HCT116 (cell line): Measurements from ENCODE around the gene MTO1. TPM values are rescaled to one million over a fixed set of nuclear protein-coding genes. Genes with fewer than 3 reads are reported as not detected.

ENCODE experiments used
- ATAC-seq: fragments of 200-7000 bp; cut with Tn5 transposase; 2 replicates; pipeline ENCODE4 v1.9.1; 2020; ENCODE audit warnings: mild to moderate bottlenecking, moderate library complexity
- BruUV-seq: library from RNA; stranded (reverse); fragments of 400-500 nt; replicated peaks from 2 replicates; lab custom pipeline; 2021; lab: Mats Ljungman, UMichigan
- CTCF ChIA-PET: fragments of 300-600 bp; sonication (Branson Sonifier 250); formaldehyde crosslinking; loops from one replicate; lab custom pipeline; 2021; ENCODE audit warnings: antibody characterized with exemption; lab: Charles Lee
- POLR2A ChIA-PET: fragments of 300-600, 350-600 bp; sonication (Branson Sonifier 250); formaldehyde crosslinking; loops from one replicate; lab custom pipeline; 2021; ENCODE audit warnings: antibody characterized with exemption; lab: Charles Lee
- RAD21 ChIA-PET, 2 experiments: fragments of 300-600 bp; sonication (Branson Sonifier 250); formaldehyde crosslinking; loops; one replicate each; lab custom pipeline; 2023; ENCODE audit warnings: low total read pairs in 2 of 2; ENCODE audit not compliant: uncharacterized antibody in 2 of 2, unreplicated experiment in 2 of 2, low non-redundant PET in 1 of 2; lab: Charles Lee
- DNase-seq: peaks from one replicate; pipeline ENCODE4 v3.0.0-alpha.2; 2010; ENCODE audit warnings: low read depth, low spot score
- H2AFZ ChIP-seq: fragments of 200-600 bp; shearing (Covaris generic), sonication (generic); 2 replicates; pipeline ENCODE4 v1.6.1; 2017; ENCODE audit warnings: low read depth, mixed run types, mixed read lengths, antibody characterized with exemption, low read length; ENCODE audit not compliant: poor library complexity, severe bottlenecking
- H3K27ac ChIP-seq: 2 replicates; pipeline ENCODE4 v1.5.1; 2012; ENCODE audit warnings: low read depth, low read length
- H3K27me3 ChIP-seq: fragments of 200-600 bp; sonication (generic); 2 replicates; pipeline ENCODE4 v1.6.1; 2016; ENCODE audit warnings: mixed run types, low read length, mixed read lengths; ENCODE audit not compliant: insufficient read depth
- H3K36me3 ChIP-seq, 2 experiments: fragments of 200-500 bp in 1 of 2; fragments of 200-600 bp in 1 of 2; sonication (Bioruptor generic) in 1 of 2; sonication (generic) in 1 of 2; 2 replicates each; pipeline versions ENCODE4 v1.5.1 to v1.6.1; 2014 to 2016; ENCODE audit warnings: low read length in 2 of 2, inconsistent platforms in 1 of 2, mixed read lengths in 1 of 2, mixed run types in 1 of 2; ENCODE audit not compliant: insufficient read depth in 2 of 2, control insufficient read depth in 1 of 2
- H3K4me1 ChIP-seq, 2 experiments: fragments of 200-600 bp in 1 of 2; sonication (generic) in 1 of 2; 2 replicates each; pipeline versions ENCODE4 v1.5.1 to v1.6.1; 2012 to 2017; ENCODE audit warnings: low read length in 2 of 2, inconsistent platforms in 1 of 2, mild to moderate bottlenecking in 1 of 2, mixed read lengths in 1 of 2, mixed run types in 1 of 2, moderate library complexity in 1 of 2; ENCODE audit not compliant: insufficient read depth in 2 of 2, control insufficient read depth in 1 of 2
- H3K4me2 ChIP-seq: fragments of 200-600 bp; sonication (generic); 2 replicates; pipeline ENCODE4 v1.6.1; 2017; ENCODE audit warnings: mixed run types, low read length, mixed read lengths
- H3K4me3 ChIP-seq, 2 experiments: fragments of 200-600 bp in 1 of 2; sonication (generic) in 1 of 2; replicated peaks in 1 of 2; 2 replicates each; pipeline ENCODE4 v1.5.1; 2011 to 2016; ENCODE audit warnings: low read length in 2 of 2, control low read depth in 1 of 2, low read depth in 1 of 2, mild to moderate bottlenecking in 1 of 2, mixed read lengths in 1 of 2, mixed run types in 1 of 2
- H3K79me2 ChIP-seq: fragments of 200-600 bp; sonication (generic); 2 replicates; pipeline ENCODE4 v1.6.1; 2017; ENCODE audit warnings: mild to moderate bottlenecking, mixed run types, low read length, moderate library complexity, mixed read lengths; ENCODE audit not compliant: insufficient read depth
- H3K9ac ChIP-seq: fragments of 200-600 bp; sonication (generic); 2 replicates; pipeline ENCODE4 v1.6.1; 2016; ENCODE audit warnings: low read length, mixed read lengths
- H3K9me2 ChIP-seq: fragments of 200-600 bp; sonication (generic), shearing (Covaris generic); 2 replicates; pipeline ENCODE4 v1.6.1; 2017; ENCODE audit warnings: mixed run types, mild to moderate bottlenecking, moderate library complexity; ENCODE audit not compliant: insufficient read depth
- H3K9me3 ChIP-seq, 2 experiments: fragments of 200-500 bp in 1 of 2; fragments of 200-600 bp in 1 of 2; sonication (Bioruptor generic) in 1 of 2; sonication (generic) in 1 of 2; 2 replicates each; pipeline ENCODE4 v1.6.1; 2014 to 2017; ENCODE audit warnings: low read length in 2 of 2, mixed read lengths in 2 of 2, inconsistent platforms in 1 of 2, low read depth in 1 of 2, mild to moderate bottlenecking in 1 of 2, mixed run types in 1 of 2, moderate library complexity in 1 of 2; ENCODE audit not compliant: control insufficient read depth in 1 of 2, insufficient read depth in 1 of 2
- H4K20me1 ChIP-seq: fragments of 200-600 bp; sonication (generic), shearing (Covaris generic); 2 replicates; pipeline ENCODE4 v1.6.1; 2017; ENCODE audit warnings: mixed run types, mild to moderate bottlenecking, moderate library complexity; ENCODE audit not compliant: insufficient read depth
- CEBPB ChIP-seq: IDR thresholded peaks from 2 replicates; pipeline ENCODE4 v1.6.1; 2012; ENCODE audit warnings: low read depth
- POLR2A ChIP-seq: IDR thresholded peaks from 2 replicates; pipeline ENCODE4 v1.7.0; 2011; ENCODE audit warnings: borderline replicate concordance; ENCODE audit not compliant: insufficient read depth, insufficient read length; ENCODE audit errors: extremely low read depth
- RAD21 ChIP-seq: IDR thresholded peaks from 2 replicates; pipeline ENCODE4 v1.6.1; 2012; ENCODE audit warnings: low read depth, mild to moderate bottlenecking
- REST ChIP-seq: IDR thresholded peaks from 2 replicates; pipeline ENCODE4 v1.6.1; 2012; ENCODE audit warnings: low read depth
- SIN3A ChIP-seq: IDR thresholded peaks from 2 replicates; pipeline ENCODE4 v1.6.1; 2012; ENCODE audit warnings: low read depth
- ZBTB33 ChIP-seq: IDR thresholded peaks from 2 replicates; pipeline ENCODE4 v1.6.1; 2011; ENCODE audit warnings: mild to moderate bottlenecking, low read length, moderate library complexity; ENCODE audit not compliant: insufficient replicate concordance; ENCODE audit errors: extremely low read depth
- ZNF274 ChIP-seq: fragments of 200-500 bp; sonication (Bioruptor generic); IDR thresholded peaks from 2 replicates; pipeline ENCODE4 v1.6.1; 2014; ENCODE audit warnings: mild to moderate bottlenecking, low read depth, low read length, inconsistent platforms
- intact Hi-C: fragments of 100-400 bp; cut with micrococcal nuclease; formaldehyde crosslinking; loops from 2 replicates; pipeline ENCODE4 v1.10.0; 2022
- total RNA-seq: library from RNA; stranded (reverse); gene quantifications from one replicate; pipeline ENCODE4 v1.2.1, GENCODE V29; 2021; ENCODE audit not compliant: unreplicated experiment

Gene MTO1
- total RNA-seq, 1 experiment from 2014 or later: 40.1 TPM

GRCh38 chr6:73547036-73547435 is 85.5 kb downstream of the MTO1 start:
- no peak for DNase-seq
- Histone ChIP-seq H3K79me2 (no peaks in the 10 kb centered on the region), H3K9ac (no peak overlapping the region), H3K4me3 (no peak overlapping the region), H3K27me3 (no peaks in the 10 kb centered on the region), H3K27ac (no peak overlapping the region), H3K9me2 (no peaks in the 10 kb centered on the region), H3K9me3 (no peaks in the 10 kb centered on the region), H3K4me2 (no peak overlapping the region), H3K36me3 (no peaks in the 10 kb centered on the region), H2AFZ (no peak overlapping the region), H3K4me1 (peaks cover 5 to 15% of the 10 kb centered on the region in 2 experiments; a peak in 3 of 4 replicates), H4K20me1 (no peaks in the 10 kb centered on the region)
- intact Hi-C loops: no loop called here
- no peak for ATAC-seq
- RAD21 ChIA-PET: no interaction called here
- BruUV-seq: no TSS peak
- CTCF ChIA-PET: no interaction called here
- POLR2A ChIA-PET: no interaction called here
- TF ChIP-seq REST: no peak

- POLR2A ChIA-PET: interaction anchor here (1.2 to 1.4 kb wide), 2 partner anchors 26 to 29 kb away, joined by 3 to 9 read pairs; no protein-coding TSS in a partner anchor
- no peaks in the 10 kb centered on the region for H3K9me2 ChIP-seq
- no TSS peak for BruUV-seq
- no peaks in the 10 kb centered on the region for H3K36me3 ChIP-seq
- TF ChIP-seq ZBTB33: no peak
- TF ChIP-seq POLR2A: no peak
- no peak for TF ChIP-seq SIN3A
- no peak for TF ChIP-seq ZNF274
- no peak for TF ChIP-seq RAD21
- TF ChIP-seq CEBPB: no peak
- CTCF ChIA-PET: no interaction called here
- H3K4me3 ChIP-seq: no peak overlapping the region
- H4K20me1 ChIP-seq: no peaks in the 10 kb centered on the region
- RAD21 ChIA-PET: no interaction called here
- no peak for DNase-seq
- peaks cover 5 to 15% of the 10 kb centered on the region in 2 experiments; a peak in 3 of 4 replicates for H3K4me1 ChIP-seq
- no peak overlapping the region for H2AFZ ChIP-seq
- no peaks in the 10 kb centered on the region for H3K9me3 ChIP-seq
- H3K4me2 ChIP-seq: no peak overlapping the region
- H3K27me3 ChIP-seq: no peaks in the 10 kb centered on the region
- H3K79me2 ChIP-seq: no peaks in the 10 kb centered on the region
- no peak overlapping the region for H3K27ac ChIP-seq
- intact Hi-C loops: no loop called here
- no peak overlapping the region for H3K9ac ChIP-seq
- peak; percentile 31; the same call in 1 of the 2 replicates for ATAC-seq
Measured at GRCh38 chr6:73548458-73549446, 87.2 kb downstream of the MTO1 start.
